T-cell (primary cell): Measurements from ENCODE around the gene ZNF91. TPM values are rescaled to one million over a fixed set of nuclear protein-coding genes. Genes with fewer than 3 reads are reported as not detected.

Experiments
- ATAC-seq, 4 experiments: fragments of 200-7000 bp in 3 of 4; fragments of 150-1000 bp in 1 of 4; cut with Tn5 transposase; replicated peaks in 1 of 4; 1 replicate in 3 of 4; 2 replicates in 1 of 4; pipeline ENCODE4 v1.10.0; 2021; ENCODE audit warnings: moderate library complexity in 3 of 4, mild to moderate bottlenecking in 2 of 4, moderate number of reproducible peaks in 1 of 4
- CTCF ChIA-PET, 2 donors: fragments of 300-600 bp; sonication (Branson Sonifier 250); formaldehyde crosslinking; loops; one replicate each; lab custom pipeline; 2022; ENCODE audit warnings: antibody characterized with exemption in 2 of 2; lab: Charles Lee
- POLR2A ChIA-PET, 2 donors: fragments of 300-600 bp; sonication (Branson Sonifier 250); formaldehyde crosslinking; loops; one replicate each; lab custom pipeline; 2022; ENCODE audit warnings: antibody characterized with exemption in 2 of 2; lab: Charles Lee
- DNase-seq, 35 experiments: peaks; one replicate each; pipeline versions ENCODE4 v3.0.0 to v3.0.0-alpha.2; 2013 to 2023
- H3K27ac ChIP-seq: one replicate; pipeline ENCODE4 v1.5.1; 2013; ENCODE audit warnings: low read length
- H3K27me3 ChIP-seq, 2 experiments: replicated peaks in 1 of 2; 1 replicate in 1 of 2; 2 replicates in 1 of 2; pipeline versions ENCODE4 v1.6.1 to v1.7.0; 2013; ENCODE audit warnings: low read length in 1 of 2, mixed read lengths in 1 of 2; ENCODE audit not compliant: control insufficient read depth in 2 of 2, insufficient read depth in 2 of 2; ENCODE audit errors: extremely low read depth in 1 of 2
- H3K36me3 ChIP-seq, 2 donors: 1 replicate in 1 of 2; 2 replicates in 1 of 2; pipeline versions ENCODE4 v1.6.1 to v1.7.0; 2013; ENCODE audit warnings: low read length in 1 of 2; ENCODE audit not compliant: control insufficient read depth in 2 of 2, insufficient read depth in 1 of 2; ENCODE audit errors: extremely low read depth in 1 of 2
- H3K4me1 ChIP-seq, 2 experiments: 1 replicate in 1 of 2; 2 replicates in 1 of 2; pipeline versions ENCODE4 v1.6.1 to v1.7.0; 2013; ENCODE audit warnings: low read length in 2 of 2, mixed read lengths in 1 of 2; ENCODE audit not compliant: insufficient read depth in 2 of 2, control insufficient read depth in 1 of 2; ENCODE audit errors: extremely low read depth in 1 of 2
- H3K4me3 ChIP-seq, 2 donors: 1 replicate in 1 of 2; 2 replicates in 1 of 2; pipeline versions ENCODE4 v1.5.1 to v1.7.0; 2013; ENCODE audit warnings: mild to moderate bottlenecking in 2 of 2, low read length in 1 of 2, moderate library complexity in 1 of 2; ENCODE audit not compliant: control insufficient read depth in 1 of 2; ENCODE audit errors: extremely low read depth in 1 of 2
- H3K9me3 ChIP-seq: 2 replicates; pipeline ENCODE4 v1.7.0; 2013
- H3K27ac Mint-ChIP-seq, 2 donors: one replicate each; pipeline ENCODE4 v1.8.0; 2020 to 2021; ENCODE audit warnings: mild to moderate bottlenecking in 2 of 2, mixed read lengths in 2 of 2
- H3K27me3 Mint-ChIP-seq, 2 donors: one replicate each; pipeline ENCODE4 v1.8.0; 2021 to 2022; ENCODE audit warnings: mixed read lengths in 2 of 2
- H3K36me3 Mint-ChIP-seq: one replicate; pipeline ENCODE4 v1.8.0; 2021; ENCODE audit warnings: mixed read lengths
- H3K4me1 Mint-ChIP-seq, 3 donors: one replicate each; pipeline ENCODE4 v1.8.0; 2020 to 2022; ENCODE audit warnings: mixed read lengths in 3 of 3, mild to moderate bottlenecking in 1 of 3
- H3K4me3 Mint-ChIP-seq, 3 donors: one replicate each; pipeline ENCODE4 v1.8.0; 2020 to 2022; ENCODE audit warnings: mild to moderate bottlenecking in 3 of 3, mixed read lengths in 3 of 3, moderate library complexity in 3 of 3
- H3K9me3 Mint-ChIP-seq, 3 donors: one replicate each; pipeline ENCODE4 v1.8.0; 2020 to 2022; ENCODE audit warnings: mixed read lengths in 3 of 3
- WGBS: methylation state at CpG from one replicate; pipeline ENCODE4 v1.1.5; 2013; ENCODE audit warnings: missing lambda C conversion rate; ENCODE audit not compliant: insufficient coverage; 5-methylcytosine and 5-hydroxymethylcytosine counted together
- total RNA-seq, 35 experiments: library from RNA in 6 of 35; stranded (reverse) in 6 of 35; fragments of 120-200 nt in 1 of 35; gene quantifications; one replicate each; pipeline versions ENCODE4 v1.2.1 to v1.2.4 and lab custom pipeline; 2013 to 2026

Gene ZNF91
- total RNA-seq, 5 donors from 2014 or later (not counting 1 experiment from before 2014, with no cell fraction given) = 76.0 to 103 (median 80.4) TPM

- Histone ChIP-seq H3K27me3 (no peaks in the 10 kb centered on the region), H3K36me3 (no peaks in the 10 kb centered on the region), H3K4me3 (no peak overlapping the region), H3K4me1 (no peaks in the 10 kb centered on the region), H3K9me3 (no peaks in the 10 kb centered on the region), H3K27ac (no peak overlapping the region)
- H3K9me3 Mint-ChIP-seq = peaks cover 3 to 20% (median 8%) of the 10 kb centered on the region in 3 donors
- H3K36me3 Mint-ChIP-seq = no peaks in the 10 kb centered on the region
- H3K27me3 Mint-ChIP-seq = no peaks in the 10 kb centered on the region
- 90% methylated on average over 2 of the region's 4 CpGs for WGBS
- H3K4me3 Mint-ChIP-seq = no peak overlapping the region
- CTCF ChIA-PET = no interaction called here
- no peak for DNase-seq
- no peaks in the 10 kb centered on the region for H3K4me1 Mint-ChIP-seq
- POLR2A ChIA-PET = interaction anchor here in 1 of 2 donors (0.6 kb wide), 1 partner anchor 360 kb away, joined by 3 read pairs; no protein-coding TSS in a partner anchor
- no peak for ATAC-seq
- H3K27ac Mint-ChIP-seq = no peak overlapping the region
Measured at GRCh38 chr19:23314505-23315251, 80.6 kb downstream of the ZNF91 start.

DNA sequence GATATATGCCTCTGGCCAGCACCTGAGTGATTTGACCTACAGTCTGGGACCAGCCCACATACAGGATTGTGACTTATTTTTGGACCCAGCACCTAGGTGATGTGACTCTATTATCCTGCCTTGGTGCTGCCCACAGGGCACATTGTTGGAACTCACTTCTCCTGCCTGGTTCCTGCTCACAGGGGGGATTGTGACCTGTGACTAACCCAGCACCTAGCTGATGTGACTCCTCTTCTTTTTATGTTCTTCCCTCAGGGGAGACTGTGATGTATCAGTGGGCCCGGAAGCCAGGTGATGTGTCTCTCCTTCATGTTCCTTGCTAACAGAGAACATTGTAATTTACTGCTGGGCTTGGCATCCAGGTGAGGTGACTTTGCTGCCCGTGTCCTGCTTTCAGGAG is 82.1 kb downstream of the ZNF91 start:
- Histone ChIP-seq H3K36me3 (no peaks in the 10 kb centered on the region), H3K4me3 (no peak overlapping the region)
- CTCF ChIA-PET = no interaction called here

DNA sequence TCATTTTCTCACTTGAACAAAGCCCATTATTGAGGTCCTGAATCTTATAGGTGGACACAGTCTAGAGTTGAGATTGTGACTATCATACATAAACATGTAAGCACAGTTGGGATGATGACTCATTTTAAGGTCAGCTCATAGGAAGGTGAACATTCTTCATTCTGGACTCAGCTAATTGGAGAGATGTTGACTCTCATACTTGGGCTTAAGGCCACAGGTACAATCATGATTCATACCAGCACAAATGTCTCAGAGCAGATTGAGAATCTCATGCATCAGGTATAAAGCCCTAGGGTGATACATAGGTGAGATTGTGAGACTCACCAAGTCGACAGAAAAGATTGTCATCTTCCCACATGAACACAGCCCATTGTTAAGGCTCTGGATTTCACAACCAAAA is 82.8 kb downstream of the ZNF91 start:
- no peaks in the 10 kb centered on the region for H3K36me3 ChIP-seq
- WGBS = no CpG with 5 or more reads among the region's 1 CpG
- Mint-ChIP-seq H3K4me1 (no peaks in the 10 kb centered on the region), H3K36me3 (no peaks in the 10 kb centered on the region), H3K4me3 (no peak overlapping the region), H3K27ac (no peak overlapping the region), H3K27me3 (no peaks in the 10 kb centered on the region), H3K9me3 (peaks cover 0 to 9% (median 4%) of the 10 kb centered on the region in 3 donors)
- no peaks in the 10 kb centered on the region for H3K27me3 ChIP-seq
- DNase-seq = no peak
- CTCF ChIA-PET = no interaction called here
- H3K4me1 ChIP-seq = no peaks in the 10 kb centered on the region
- no peak overlapping the region for H3K27ac ChIP-seq
- POLR2A ChIA-PET = no interaction called here
- no peak overlapping the region for H3K4me3 ChIP-seq
- H3K9me3 ChIP-seq = no peaks in the 10 kb centered on the region
- no peak for ATAC-seq

More for the DNA sequence above, 82.1 kb downstream of the ZNF91 start:
- Mint-ChIP-seq H3K4me1 (no peaks in the 10 kb centered on the region), H3K4me3 (no peak overlapping the region), H3K9me3 (peaks cover 2 to 11% (median 4%) of the 10 kb centered on the region in 3 donors), H3K36me3 (no peaks in the 10 kb centered on the region), H3K27me3 (no peaks in the 10 kb centered on the region), H3K27ac (no peak overlapping the region)
- no peak for DNase-seq
- WGBS = 80% methylated on average over 1 of the region's 2 CpGs
- Histone ChIP-seq H3K27ac (no peak overlapping the region), H3K9me3 (no peaks in the 10 kb centered on the region), H3K4me1 (no peaks in the 10 kb centered on the region), H3K27me3 (no peaks in the 10 kb centered on the region)
- POLR2A ChIA-PET = no interaction called here
- no peak for ATAC-seq

- H3K4me1 ChIP-seq = no peaks in the 10 kb centered on the region
- Mint-ChIP-seq H3K9me3 (peaks cover 0 to 9% (median 4%) of the 10 kb centered on the region in 3 donors), H3K4me1 (no peaks in the 10 kb centered on the region), H3K4me3 (no peak overlapping the region), H3K27ac (no peak overlapping the region), H3K36me3 (no peaks in the 10 kb centered on the region), H3K27me3 (peaks cover 0 to 1% of the 10 kb centered on the region in 2 donors)
- CTCF ChIA-PET = no interaction called here
- H3K27ac ChIP-seq = no peak overlapping the region
- H3K27me3 ChIP-seq = no peaks in the 10 kb centered on the region
- H3K4me3 ChIP-seq = no peak overlapping the region
- ATAC-seq (no peak), DNase-seq (no peak)
- H3K9me3 ChIP-seq = no peaks in the 10 kb centered on the region
- WGBS = 86% methylated on average over 1 of the region's 3 CpGs
- H3K36me3 ChIP-seq = no peaks in the 10 kb centered on the region
- POLR2A ChIA-PET = no interaction called here
Measured at GRCh38 chr19:23311551-23311950, 83.7 kb downstream of the ZNF91 start.

DNA sequence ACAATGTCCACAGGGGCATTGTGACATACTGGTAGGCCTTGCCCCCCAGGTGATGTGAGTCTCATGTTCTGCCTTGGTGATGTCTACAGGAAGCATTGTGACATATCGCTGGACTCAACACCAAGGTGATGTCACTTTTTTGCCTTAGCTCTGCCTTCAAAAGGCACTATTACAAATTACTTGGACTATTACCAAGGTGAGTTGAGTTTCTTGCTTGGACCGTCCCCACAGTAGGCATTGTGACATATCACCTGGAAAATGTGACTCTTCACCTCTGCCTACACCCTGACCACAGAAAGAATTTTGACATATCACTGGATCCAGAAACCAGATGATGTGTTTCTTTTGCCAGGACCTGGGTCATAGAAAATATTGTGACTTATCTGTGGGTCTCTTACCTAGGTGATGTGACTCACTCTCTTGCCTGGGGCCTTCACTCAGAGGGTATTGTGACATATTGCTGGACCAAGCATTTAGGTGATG is 84.5 kb downstream of the ZNF91 start:
- no peaks in the 10 kb centered on the region for H3K4me1 Mint-ChIP-seq
- ChIA-PET CTCF (no interaction called here), POLR2A (no interaction called here)
- no peak overlapping the region for H3K4me3 ChIP-seq
- no peaks in the 10 kb centered on the region for H3K36me3 ChIP-seq
- WGBS = no CpG with 5 or more reads among the region's 2 CpGs
- ATAC-seq (no peak), DNase-seq (no peak)
- H3K4me1 ChIP-seq = no peaks in the 10 kb centered on the region
- peaks cover 0 to 1% of the 10 kb centered on the region in 2 donors for H3K27me3 Mint-ChIP-seq
- no peaks in the 10 kb centered on the region for H3K27me3 ChIP-seq
- no peak overlapping the region for H3K4me3 Mint-ChIP-seq
- no peak overlapping the region for H3K27ac ChIP-seq
- H3K9me3 ChIP-seq = no peaks in the 10 kb centered on the region
- H3K27ac Mint-ChIP-seq = no peak overlapping the region
- peaks cover 0 to 9% (median 4%) of the 10 kb centered on the region in 3 donors for H3K9me3 Mint-ChIP-seq
- H3K36me3 Mint-ChIP-seq = no peaks in the 10 kb centered on the region

GRCh38 chr19:23309926-23310325 is 85.3 kb downstream of the ZNF91 start:
- no peak overlapping the region for H3K27ac Mint-ChIP-seq
- no peaks in the 10 kb centered on the region for H3K4me1 ChIP-seq
- H3K27me3 ChIP-seq = no peaks in the 10 kb centered on the region
- no peak overlapping the region for H3K27ac ChIP-seq
- peaks cover 0 to 1% of the 10 kb centered on the region in 2 donors for H3K27me3 Mint-ChIP-seq
- H3K36me3 ChIP-seq = no peaks in the 10 kb centered on the region
- peaks cover 0 to 6% (median 4%) of the 10 kb centered on the region in 3 donors for H3K9me3 Mint-ChIP-seq
- no peak for ATAC-seq
- no peaks in the 10 kb centered on the region for H3K9me3 ChIP-seq
- no peak overlapping the region for H3K4me3 ChIP-seq
- H3K36me3 Mint-ChIP-seq = no peaks in the 10 kb centered on the region
- CTCF ChIA-PET = no interaction called here
- POLR2A ChIA-PET = no interaction called here
- no peaks in the 10 kb centered on the region for H3K4me1 Mint-ChIP-seq
- DNase-seq = no peak
- no CpG with 5 or more reads among the region's 1 CpG for WGBS
- H3K4me3 Mint-ChIP-seq = no peak overlapping the region
